Stimulated activated CD4-positive, alpha-beta T cell treated with anti-CD3 and anti-CD28 coated beads, Interleukin-1b, Interleukin-23, amount 100 ng/mL, for 1 hour (primary cell): ENCODE data around the gene PARP15.
A peak's percentile ranks its signal among the peaks of the same experiment; 100 is the strongest.
"Not testable (repeated sequence)": the region's sequence is repeated elsewhere in the genome, so short reads cannot be mapped to it uniquely, and the experiment has no call there.

Experiments used
- DNase-seq, 2 donors: peaks; one replicate each; pipeline ENCODE4 v3.0.0-alpha.2; 2020; ENCODE audit warnings: low read depth in 2 of 2

Gene PARP15

GRCh38 chr3:122577409-122578031, at the start of gene PARP15:
TSS of gene PARP15 (plus strand) at chr3:122577650. CDS start at chr3:122577668, 18 bp downstream.
- no peak for DNase-seq

- no peak for DNase-seq
Observed at GRCh38 chr3:122530164-122530563, 47.3 kb upstream of the PARP15 start.

- no peak for DNase-seq
Observed at GRCh38 chr3:122533480-122533879, 44.0 kb upstream of the PARP15 start.

GRCh38 chr3:122533931-122534334, 43.5 kb upstream of the PARP15 start:
- DNase-seq, result no peak

- DNase-seq, result no peak
Observed at GRCh38 chr3:122535964-122536631, 41.4 kb upstream of the PARP15 start.

- no peak for DNase-seq
Observed at GRCh38 chr3:122536632-122537001, 40.8 kb upstream of the PARP15 start.

GRCh38 chr3:122538956-122539490, 38.4 kb upstream of the PARP15 start:
- DNase-seq, result no peak

- DNase-seq, result no peak
Observed at GRCh38 chr3:122546151-122546550, 31.3 kb upstream of the PARP15 start.

- no peak for DNase-seq
Observed at GRCh38 chr3:122548076-122548475, 29.4 kb upstream of the PARP15 start.

- no peak for DNase-seq
Observed at GRCh38 chr3:122548619-122549018, 28.8 kb upstream of the PARP15 start.

GRCh38 chr3:122553171-122553570, 24.3 kb upstream of the PARP15 start:
- no peak for DNase-seq

GRCh38 chr3:122555275-122556071, 22.0 kb upstream of the PARP15 start:
- no peak for DNase-seq

- no peak for DNase-seq
Observed at GRCh38 chr3:122557356-122557755, 20.1 kb upstream of the PARP15 start.

- DNase-seq, result no peak
Observed at GRCh38 chr3:122558605-122559004, 18.8 kb upstream of the PARP15 start.

GRCh38 chr3:122559906-122560305, 17.5 kb upstream of the PARP15 start:
- DNase-seq, result no peak

- DNase-seq, result peak in 1 of 2 donors; percentile 30
Observed at GRCh38 chr3:122560680-122561079, 16.8 kb upstream of the PARP15 start.

- DNase-seq, result no peak
Observed at GRCh38 chr3:122562923-122563716, 14.3 kb upstream of the PARP15 start.

- DNase-seq, result no peak
Observed at GRCh38 chr3:122563717-122564025, 13.8 kb upstream of the PARP15 start.

GRCh38 chr3:122564155-122564912, 13.1 kb upstream of the PARP15 start, which contains the start of the genes DTX3L and PARP9:
TSS of gene DTX3L (plus strand) at chr3:122564338. CDS start at chr3:122564427, 89 bp downstream.
TSS of gene PARP9 (minus strand) at chr3:122564300. CDS start at chr3:122559620, 4,680 bp downstream.
- DNase-seq, result peak; percentile 31 to 49

GRCh38 chr3:122568131-122568530, 9.3 kb upstream of the PARP15 start:
- not testable (repeated sequence) for DNase-seq

GRCh38 chr3:122568755-122569154, 8.7 kb upstream of the PARP15 start:
- DNase-seq, result no peak
